GM23338 (cell line): Measurements from ENCODE around the gene UFM1. TPM values are rescaled to one million over a fixed set of nuclear protein-coding genes. Genes with fewer than 3 reads are reported as not detected.

Source experiments
- ATAC-seq: fragments of 200-7000 bp; cut with Tn5 transposase; 3 replicates; pipeline ENCODE4 v1.9.1; 2020
- DNase-seq: peaks from one replicate; pipeline ENCODE4 v3.0.0-alpha.2; 2015; ENCODE audit warnings: low spot score
- H2AFZ ChIP-seq: fragments of 200-600 bp; sonication (generic); 2 replicates; pipeline ENCODE4 v1.8.0; 2016; ENCODE audit warnings: antibody characterized with exemption, mild to moderate bottlenecking, moderate library complexity
- H3F3A ChIP-seq: fragments of 200-600 bp; sonication (generic); replicated peaks from 2 replicates; pipeline ENCODE4 v1.8.0; 2017; ENCODE audit warnings: antibody characterized with exemption, mixed run types, low read depth
- H3K27ac ChIP-seq: fragments of 200-600 bp; sonication (generic); 2 replicates; pipeline ENCODE4 v1.6.1; 2016; ENCODE audit warnings: low read depth
- H3K27me3 ChIP-seq: fragments of 200-600 bp; sonication (generic); 2 replicates; pipeline ENCODE4 v1.8.0; 2016; ENCODE audit warnings: mild to moderate bottlenecking, mixed run types, moderate library complexity; ENCODE audit not compliant: insufficient read depth
- H3K36me3 ChIP-seq: fragments of 200-600 bp; sonication (generic); 2 replicates; pipeline ENCODE4 v1.8.0; 2016; ENCODE audit warnings: mild to moderate bottlenecking; ENCODE audit not compliant: insufficient read depth
- H3K4me1 ChIP-seq: fragments of 200-600 bp; sonication (generic); 2 replicates; pipeline ENCODE4 v1.8.0; 2016; ENCODE audit warnings: mild to moderate bottlenecking, moderate library complexity; ENCODE audit not compliant: insufficient read depth
- H3K4me2 ChIP-seq: fragments of 200-600 bp; sonication (generic); 2 replicates; pipeline ENCODE4 v1.7.1; 2017; ENCODE audit warnings: mixed run types
- H3K4me3 ChIP-seq: fragments of 200-600 bp; sonication (generic); 2 replicates; pipeline ENCODE4 v1.6.1; 2016; ENCODE audit warnings: mixed run types
- H3K79me2 ChIP-seq: fragments of 200-600 bp; sonication (generic); replicated peaks from 2 replicates; pipeline ENCODE4 v1.8.0; 2017; ENCODE audit warnings: mild to moderate bottlenecking; ENCODE audit not compliant: insufficient read depth
- H3K9me2 ChIP-seq: fragments of 200-600 bp; sonication (generic); 2 replicates; pipeline ENCODE4 v1.8.0; 2017; ENCODE audit not compliant: insufficient read depth
- H4K20me1 ChIP-seq: fragments of 200-600 bp; sonication (generic); replicated peaks from 2 replicates; pipeline ENCODE4 v1.8.0; 2017; ENCODE audit warnings: mild to moderate bottlenecking; ENCODE audit not compliant: insufficient read depth
- H3K27ac Mint-ChIP-seq: 2 replicates; pipeline ENCODE4 v1.8.0; 2020; ENCODE audit warnings: inconsistent platforms, mild to moderate bottlenecking, moderate library complexity, mixed read lengths
- H3K27me3 Mint-ChIP-seq: 3 replicates; pipeline ENCODE4 v1.8.0; 2022; ENCODE audit warnings: low read depth, mild to moderate bottlenecking, moderate library complexity, mixed read lengths, inconsistent platforms; ENCODE audit not compliant: insufficient read depth, poor library complexity
- H3K36me3 Mint-ChIP-seq: 3 replicates; pipeline ENCODE4 v1.8.0; 2021; ENCODE audit warnings: low read depth, mild to moderate bottlenecking, inconsistent platforms, moderate library complexity, mixed read lengths
- H3K4me1 Mint-ChIP-seq: 3 replicates; pipeline ENCODE4 v1.8.0; 2020; ENCODE audit warnings: mild to moderate bottlenecking, inconsistent platforms, mixed read lengths
- H3K4me3 Mint-ChIP-seq: 3 replicates; pipeline ENCODE4 v1.8.0; 2021; ENCODE audit warnings: moderate library complexity, mild to moderate bottlenecking, inconsistent platforms, mixed read lengths
- H3K9me3 Mint-ChIP-seq: 3 replicates; pipeline ENCODE4 v1.8.0; 2020; ENCODE audit warnings: moderate library complexity, mild to moderate bottlenecking, inconsistent platforms, mixed read lengths
- CREB1 ChIP-seq: fragments of 250-450 bp; sonication (Bioruptor Pico); IDR thresholded peaks from 2 replicates; pipeline ENCODE4 v1.5.0; 2020; ENCODE audit warnings: low read depth, mild to moderate bottlenecking, moderate library complexity
- CTCF ChIP-seq, 2 experiments: fragments of 200-600 bp in 1 of 2; sonication (generic) in 1 of 2; conservative IDR thresholded peaks; 2 replicates each; pipeline versions ENCODE4 v1.5.1 to v1.6.1; 2016 to 2017; ENCODE audit warnings: antibody characterized with exemption in 2 of 2, low read depth in 2 of 2, mild to moderate bottlenecking in 2 of 2, moderate library complexity in 1 of 2
- EZH2 ChIP-seq: fragments of 200-600 bp; sonication (generic); IDR thresholded peaks from one replicate; pipeline ENCODE4 v1.8.0; 2017; ENCODE audit warnings: antibody characterized with exemption, mild to moderate bottlenecking, low read depth; ENCODE audit not compliant: unreplicated experiment
- EZH2phosphoT487 ChIP-seq: fragments of 200-600 bp; sonication (generic); IDR thresholded peaks from one replicate; pipeline ENCODE4 v1.8.1; 2018; ENCODE audit warnings: antibody characterized with exemption; ENCODE audit not compliant: unreplicated experiment
- POLR2AphosphoS5 ChIP-seq: IDR thresholded peaks from 2 replicates; pipeline ENCODE4 v1.6.1; 2016; ENCODE audit warnings: antibody characterized with exemption, low read depth
- STAT1 ChIP-seq: IDR thresholded peaks from one replicate; pipeline ENCODE4 v1.6.1; 2016; ENCODE audit warnings: antibody characterized with exemption; ENCODE audit not compliant: unreplicated experiment
- ZNF114 ChIP-seq: fragments of 250-450 bp; sonication (Bioruptor Pico); IDR thresholded peaks from 2 replicates; pipeline ENCODE4 v1.5.0; 2020; ENCODE audit warnings: mild to moderate bottlenecking, moderate library complexity
- ZNF331 ChIP-seq: fragments of 250-450 bp; sonication (Bioruptor Pico); IDR thresholded peaks from 2 replicates; pipeline ENCODE4 v1.5.0; 2020; ENCODE audit warnings: low read depth, mild to moderate bottlenecking, moderate library complexity
- ZNF462 ChIP-seq: fragments of 250-450 bp; sonication (Bioruptor Pico); IDR thresholded peaks from 2 replicates; pipeline ENCODE4 v1.5.0; 2020; ENCODE audit warnings: mild to moderate bottlenecking, moderate library complexity
- polyA plus RNA-seq: library from polyadenylated mRNA; unstranded; fragments of >200 nt; fragmentation: Nextera tagmentation; extraction: Ambion mirVana; gene quantifications from 2 replicates; pipeline ENCODE4 v1.2.1, GENCODE V29; 2016
- total RNA-seq: library from RNA; depleted of rRNA; stranded (reverse); fragments of >200 nt; shearing (Covaris generic); gene quantifications from 2 replicates; pipeline ENCODE4 v1.2.3, GENCODE V29; 2014
- TF ChIP-seq, protein P1 (sequence below): IDR thresholded peaks from 2 replicates; pipeline ENCODE4 v1.6.1; 2016; ENCODE audit warnings: antibody characterized with exemption

The UFM1 gene
- total and polyA plus RNA-seq, 2 experiments from 2014 or later: 57.0 to 77.1 TPM

- peaks cover 3% of the 10 kb centered on the region; the same call in 2 of the 3 replicates for H3K9me3 Mint-ChIP-seq
Observed at GRCh38 chr13:38358684-38359083, 9.0 kb downstream of the UFM1 start.

More at GRCh38 chr13:38358684-38359083, 9.0 kb downstream of the UFM1 start:
- Histone ChIP-seq H4K20me1 (no peaks in the 10 kb centered on the region; the same call in 1 of the 2 replicates), H3K27ac (no peak overlapping the region), H3F3A (no peaks in the 10 kb centered on the region), H3K4me2 (no peak overlapping the region), H3K79me2 (no peaks in the 10 kb centered on the region), H3K4me3 (no peak overlapping the region), H3K9me2 (no peaks in the 10 kb centered on the region), H3K36me3 (peaks cover 24% of the 10 kb centered on the region; the same call in 1 of the 2 replicates), H2AFZ (no peak overlapping the region), H3K27me3 (no peaks in the 10 kb centered on the region), H3K4me1 (no peaks in the 10 kb centered on the region)
- Mint-ChIP-seq H3K4me1 (no peaks in the 10 kb centered on the region), H3K4me3 (no peak overlapping the region), H3K36me3 (peaks cover 35% of the 10 kb centered on the region; the same call in 2 of the 3 replicates), H3K27me3 (no peaks in the 10 kb centered on the region), H3K27ac (no peak overlapping the region)
- ATAC-seq (no peak), DNase-seq (no peak)
- TF ChIP-seq EZH2phosphoT487: no peak
- no peak for TF ChIP-seq CTCF (conservative IDR thresholded peaks at IDR 0.05; ENCODE audit: low read depth in 2 of 2)
- no peak for TF ChIP-seq STAT1
- no peak for TF ChIP-seq EZH2
- TF ChIP-seq, protein P1, sequence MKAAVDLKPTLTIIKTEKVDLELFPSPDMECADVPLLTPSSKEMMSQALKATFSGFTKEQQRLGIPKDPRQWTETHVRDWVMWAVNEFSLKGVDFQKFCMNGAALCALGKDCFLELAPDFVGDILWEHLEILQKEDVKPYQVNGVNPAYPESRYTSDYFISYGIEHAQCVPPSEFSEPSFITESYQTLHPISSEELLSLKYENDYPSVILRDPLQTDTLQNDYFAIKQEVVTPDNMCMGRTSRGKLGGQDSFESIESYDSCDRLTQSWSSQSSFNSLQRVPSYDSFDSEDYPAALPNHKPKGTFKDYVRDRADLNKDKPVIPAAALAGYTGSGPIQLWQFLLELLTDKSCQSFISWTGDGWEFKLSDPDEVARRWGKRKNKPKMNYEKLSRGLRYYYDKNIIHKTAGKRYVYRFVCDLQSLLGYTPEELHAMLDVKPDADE: no peak
- no peak for TF ChIP-seq CREB1 (CRISPR knock-in tag)
- TF ChIP-seq ZNF462: no peak
- no peak for TF ChIP-seq ZNF114 (CRISPR knock-in tag)
- no peak for TF ChIP-seq ZNF331 (CRISPR knock-in tag)
- no peak for TF ChIP-seq POLR2AphosphoS5
